HepG2 (cell line): ENCODE data around the gene GNAI2. TPM values are rescaled to one million over a fixed set of nuclear protein-coding genes. Genes with fewer than 3 reads are reported as not detected.
A peak's percentile ranks its signal among the peaks of the same experiment; 100 is the strongest.

Experiments used
- ADNP ChIP-seq: sonication (generic); formaldehyde crosslinking; IDR thresholded peaks from 2 replicates; pipeline ENCODE4 v1.4.0; 2020; ENCODE audit warnings: missing genetic modification reagents
- ARHGAP35 ChIP-seq: sonication (generic); formaldehyde crosslinking; IDR thresholded peaks from 2 replicates; pipeline ENCODE4 v1.9.0; 2022; ENCODE audit warnings: mild to moderate bottlenecking, inconsistent platforms, moderate library complexity, missing genetic modification reagents, borderline replicate concordance
- CENPT ChIP-seq: sonication (generic); formaldehyde crosslinking; IDR thresholded peaks from 2 replicates; pipeline ENCODE4 v1.8.0; 2022; ENCODE audit warnings: low read depth, mild to moderate bottlenecking, moderate library complexity, missing genetic modification reagents
- FOXA3 ChIP-seq: IDR thresholded peaks from 2 replicates; pipeline ENCODE4 v1.6.1; 2016; ENCODE audit warnings: missing genetic modification reagents, missing compliant biosample characterization
- HMG20A ChIP-seq: IDR thresholded peaks from 2 replicates; pipeline ENCODE4 v1.6.1; 2016; ENCODE audit warnings: borderline replicate concordance
- KMT2A ChIP-seq: sonication (generic); formaldehyde crosslinking; IDR thresholded peaks from 2 replicates; pipeline ENCODE4 v1.4.0; 2020; ENCODE audit warnings: missing genetic modification reagents
- RBFOX2 ChIP-seq: fragments of 200-400 bp; formaldehyde crosslinking; IDR thresholded peaks from 2 replicates; pipeline ENCODE4 v1.6.1; 2017; ENCODE audit warnings: low read depth, mild to moderate bottlenecking, low read length
- RFX3 ChIP-seq: IDR thresholded peaks from 2 replicates; pipeline ENCODE4 v1.6.1; 2016; ENCODE audit warnings: missing biosample characterization, missing genetic modification reagents
- TAF15 ChIP-seq: fragments of 200-400 bp; formaldehyde crosslinking; IDR thresholded peaks from one replicate; pipeline ENCODE4 v1.6.1; 2018; ENCODE audit warnings: mild to moderate bottlenecking, low read depth, low read length; ENCODE audit not compliant: poor library complexity, severe bottlenecking
- XRCC5 ChIP-seq: fragments of 200-400 bp; formaldehyde crosslinking; optimal IDR thresholded peaks from 2 replicates; pipeline ENCODE3; 2017; ENCODE audit warnings: mild to moderate bottlenecking, low read length
- ZNF607 ChIP-seq: sonication (generic); formaldehyde crosslinking; IDR thresholded peaks from 2 replicates; pipeline ENCODE4 v1.5.1; 2020; ENCODE audit warnings: missing genetic modification reagents, mild to moderate bottlenecking, borderline replicate concordance
- ZNF761 ChIP-seq: sonication (generic); formaldehyde crosslinking; conservative IDR thresholded peaks from 2 replicates; pipeline ENCODE4 v1.4.0; 2020; ENCODE audit warnings: mild to moderate bottlenecking, missing genetic modification reagents
- polyA plus RNA-seq, 8 experiments: library from polyadenylated mRNA; depleted of rRNA in 3 of 8; stranded (reverse) in 7 of 8; unstranded in 1 of 8; fragments of >200 nt; fragmentation: Illumina TruSeq in 4 of 8; extraction: Trizol in 4 of 8; gene quantifications; 2 replicates each; pipeline versions ENCODE4 v1.2.1 to v1.2.3, GENCODE V29; 2011 to 2016; ENCODE audit warnings: low read depth in 4 of 8, missing spikeins in 1 of 8, mixed read lengths in 1 of 8; ENCODE audit not compliant: insufficient read depth in 1 of 8
- total RNA-seq, 5 experiments: library from RNA; depleted of rRNA; stranded (reverse); fragments of >200 nt; fragmentation: Illumina TruSeq; extraction: Trizol; gene quantifications; 2 replicates each; pipeline ENCODE4 v1.2.3, GENCODE V29; 2016; ENCODE audit warnings: low read depth in 1 of 5
- TF ChIP-seq, protein P1 (sequence below): sonication (generic); formaldehyde crosslinking; IDR thresholded peaks from 2 replicates; pipeline ENCODE4 v1.4.0; 2020; ENCODE audit warnings: missing genetic modification reagents
- TF ChIP-seq, protein P2 (sequence below): IDR thresholded peaks from 2 replicates; pipeline ENCODE4 v1.4.0; 2020; ENCODE audit warnings: mild to moderate bottlenecking, missing genetic modification reagents
- TF ChIP-seq, protein P3 (sequence below): sonication (generic); formaldehyde crosslinking; IDR thresholded peaks from 2 replicates; pipeline ENCODE4 v1.5.1; 2020; ENCODE audit warnings: mild to moderate bottlenecking, missing genetic modification reagents
- TF ChIP-seq, protein P4 (sequence below): sonication (generic); formaldehyde crosslinking; IDR thresholded peaks from 2 replicates; pipeline ENCODE4 v1.4.0; 2020; ENCODE audit warnings: missing genetic modification reagents

The GNAI2 gene
- total and polyA plus RNA-seq, 2 of the 13 experiments (the other 11 are each of a cell fraction or from before 2014, with no cell fraction given) = 51.1 to 66.2 TPM

DNA sequence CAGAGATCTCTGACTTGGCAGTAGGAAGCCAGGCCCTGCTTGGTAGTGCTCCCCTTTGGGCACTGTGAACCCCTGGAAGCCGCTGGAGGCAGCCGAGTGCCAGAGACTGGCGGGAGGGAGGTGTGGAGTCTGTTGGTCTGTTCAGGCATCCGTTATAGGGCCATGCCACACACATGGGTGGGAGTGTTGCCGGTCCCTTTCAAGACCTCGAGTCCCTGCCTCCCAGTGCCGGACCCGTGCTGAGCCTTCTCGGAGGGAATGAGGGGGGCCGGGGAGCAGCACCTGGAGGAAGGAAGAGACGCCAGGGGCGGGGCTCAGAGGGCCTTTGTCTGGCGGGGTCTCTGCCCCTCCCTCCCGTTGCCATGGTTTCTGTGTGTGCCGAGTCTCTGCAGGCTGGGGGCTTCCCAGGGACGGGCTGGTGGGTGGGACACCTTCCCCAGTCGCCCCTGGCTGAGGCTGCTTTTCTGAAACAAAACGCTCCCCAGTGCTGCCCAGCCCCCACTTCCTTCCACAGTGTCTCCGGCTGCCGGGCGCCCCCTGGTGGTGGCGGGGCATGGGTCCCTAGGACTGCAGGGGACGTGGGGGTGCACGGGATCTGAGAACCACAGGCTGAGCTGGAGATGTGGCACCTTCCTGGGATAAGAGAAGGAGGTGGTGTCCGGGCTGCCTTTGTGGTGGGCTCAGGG lies 10.0 kb downstream of the GNAI2 start (continued):
- TF ChIP-seq, protein P1, sequence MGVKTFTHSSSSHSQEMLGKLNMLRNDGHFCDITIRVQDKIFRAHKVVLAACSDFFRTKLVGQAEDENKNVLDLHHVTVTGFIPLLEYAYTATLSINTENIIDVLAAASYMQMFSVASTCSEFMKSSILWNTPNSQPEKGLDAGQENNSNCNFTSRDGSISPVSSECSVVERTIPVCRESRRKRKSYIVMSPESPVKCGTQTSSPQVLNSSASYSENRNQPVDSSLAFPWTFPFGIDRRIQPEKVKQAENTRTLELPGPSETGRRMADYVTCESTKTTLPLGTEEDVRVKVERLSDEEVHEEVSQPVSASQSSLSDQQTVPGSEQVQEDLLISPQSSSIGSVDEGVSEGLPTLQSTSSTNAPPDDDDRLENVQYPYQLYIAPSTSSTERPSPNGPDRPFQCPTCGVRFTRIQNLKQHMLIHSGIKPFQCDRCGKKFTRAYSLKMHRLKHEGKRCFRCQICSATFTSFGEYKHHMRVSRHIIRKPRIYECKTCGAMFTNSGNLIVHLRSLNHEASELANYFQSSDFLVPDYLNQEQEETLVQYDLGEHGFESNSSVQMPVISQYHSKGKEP (CRISPR knock-in tag) = peak; percentile 39; the same call in 1 of the 2 replicates
- TF ChIP-seq CENPT (CRISPR knock-in tag) (no peak), ARHGAP35 (CRISPR knock-in tag) (0 out of 2 replicates have a peak, but pooled peaks have one; percentile 39), KMT2A (CRISPR knock-in tag) (peak; percentile 64; the same call in 1 of the 2 replicates), TAF15 (no peak), ZNF761 (CRISPR knock-in tag) (no peak), XRCC5 (peak; percentile 98), RFX3 (CRISPR knock-in tag) (0 out of 2 replicates have a peak, but pooled peaks have one; percentile 11), HMG20A (CRISPR knock-in tag) (no peak), ZNF607 (0 out of 2 replicates have a peak, but pooled peaks have one; percentile 38), ADNP (CRISPR knock-in tag) (no peak), RBFOX2 (peak; percentile 44; the same call in 1 of the 2 replicates), FOXA3 (CRISPR knock-in tag) (peak; percentile 16; the same call in 1 of the 2 replicates)
- TF ChIP-seq, protein P2, sequence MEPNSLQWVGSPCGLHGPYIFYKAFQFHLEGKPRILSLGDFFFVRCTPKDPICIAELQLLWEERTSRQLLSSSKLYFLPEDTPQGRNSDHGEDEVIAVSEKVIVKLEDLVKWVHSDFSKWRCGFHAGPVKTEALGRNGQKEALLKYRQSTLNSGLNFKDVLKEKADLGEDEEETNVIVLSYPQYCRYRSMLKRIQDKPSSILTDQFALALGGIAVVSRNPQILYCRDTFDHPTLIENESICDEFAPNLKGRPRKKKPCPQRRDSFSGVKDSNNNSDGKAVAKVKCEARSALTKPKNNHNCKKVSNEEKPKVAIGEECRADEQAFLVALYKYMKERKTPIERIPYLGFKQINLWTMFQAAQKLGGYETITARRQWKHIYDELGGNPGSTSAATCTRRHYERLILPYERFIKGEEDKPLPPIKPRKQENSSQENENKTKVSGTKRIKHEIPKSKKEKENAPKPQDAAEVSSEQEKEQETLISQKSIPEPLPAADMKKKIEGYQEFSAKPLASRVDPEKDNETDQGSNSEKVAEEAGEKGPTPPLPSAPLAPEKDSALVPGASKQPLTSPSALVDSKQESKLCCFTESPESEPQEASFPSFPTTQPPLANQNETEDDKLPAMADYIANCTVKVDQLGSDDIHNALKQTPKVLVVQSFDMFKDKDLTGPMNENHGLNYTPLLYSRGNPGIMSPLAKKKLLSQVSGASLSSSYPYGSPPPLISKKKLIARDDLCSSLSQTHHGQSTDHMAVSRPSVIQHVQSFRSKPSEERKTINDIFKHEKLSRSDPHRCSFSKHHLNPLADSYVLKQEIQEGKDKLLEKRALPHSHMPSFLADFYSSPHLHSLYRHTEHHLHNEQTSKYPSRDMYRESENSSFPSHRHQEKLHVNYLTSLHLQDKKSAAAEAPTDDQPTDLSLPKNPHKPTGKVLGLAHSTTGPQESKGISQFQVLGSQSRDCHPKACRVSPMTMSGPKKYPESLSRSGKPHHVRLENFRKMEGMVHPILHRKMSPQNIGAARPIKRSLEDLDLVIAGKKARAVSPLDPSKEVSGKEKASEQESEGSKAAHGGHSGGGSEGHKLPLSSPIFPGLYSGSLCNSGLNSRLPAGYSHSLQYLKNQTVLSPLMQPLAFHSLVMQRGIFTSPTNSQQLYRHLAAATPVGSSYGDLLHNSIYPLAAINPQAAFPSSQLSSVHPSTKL (CRISPR knock-in tag) = 0 out of 2 replicates have a peak, but pooled peaks have one; percentile 16
- TF ChIP-seq, protein P3, sequence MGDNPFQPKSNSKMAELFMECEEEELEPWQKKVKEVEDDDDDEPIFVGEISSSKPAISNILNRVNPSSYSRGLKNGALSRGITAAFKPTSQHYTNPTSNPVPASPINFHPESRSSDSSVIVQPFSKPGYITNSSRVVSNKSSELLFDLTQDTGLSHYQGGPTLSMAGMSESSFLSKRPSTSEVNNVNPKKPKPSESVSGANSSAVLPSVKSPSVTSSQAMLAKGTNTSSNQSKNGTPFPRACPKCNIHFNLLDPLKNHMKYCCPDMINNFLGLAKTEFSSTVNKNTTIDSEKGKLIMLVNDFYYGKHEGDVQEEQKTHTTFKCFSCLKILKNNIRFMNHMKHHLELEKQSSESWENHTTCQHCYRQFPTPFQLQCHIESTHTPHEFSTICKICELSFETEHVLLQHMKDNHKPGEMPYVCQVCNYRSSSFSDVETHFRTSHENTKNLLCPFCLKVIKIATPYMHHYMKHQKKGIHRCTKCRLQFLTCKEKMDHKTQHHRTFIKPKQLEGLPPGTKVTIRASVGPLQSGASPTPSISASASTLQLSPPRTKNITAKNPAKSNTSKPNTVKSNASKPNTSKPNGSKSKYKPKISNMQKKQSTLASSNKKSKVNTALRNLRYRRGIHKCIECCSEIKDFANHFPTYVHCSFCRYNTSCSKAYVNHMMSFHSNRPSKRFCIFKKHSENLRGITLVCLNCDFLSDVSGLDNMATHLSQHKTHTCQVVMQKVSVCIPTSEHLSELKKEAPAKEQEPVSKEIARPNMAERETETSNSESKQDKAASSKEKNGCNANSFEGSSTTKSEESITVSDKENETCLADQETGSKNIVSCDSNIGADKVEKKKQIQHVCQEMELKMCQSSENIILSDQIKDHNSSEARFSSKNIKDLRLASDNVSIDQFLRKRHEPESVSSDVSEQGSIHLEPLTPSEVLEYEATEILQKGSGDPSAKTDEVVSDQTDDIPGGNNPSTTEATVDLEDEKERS = peak; percentile 92
- TF ChIP-seq, protein P4, sequence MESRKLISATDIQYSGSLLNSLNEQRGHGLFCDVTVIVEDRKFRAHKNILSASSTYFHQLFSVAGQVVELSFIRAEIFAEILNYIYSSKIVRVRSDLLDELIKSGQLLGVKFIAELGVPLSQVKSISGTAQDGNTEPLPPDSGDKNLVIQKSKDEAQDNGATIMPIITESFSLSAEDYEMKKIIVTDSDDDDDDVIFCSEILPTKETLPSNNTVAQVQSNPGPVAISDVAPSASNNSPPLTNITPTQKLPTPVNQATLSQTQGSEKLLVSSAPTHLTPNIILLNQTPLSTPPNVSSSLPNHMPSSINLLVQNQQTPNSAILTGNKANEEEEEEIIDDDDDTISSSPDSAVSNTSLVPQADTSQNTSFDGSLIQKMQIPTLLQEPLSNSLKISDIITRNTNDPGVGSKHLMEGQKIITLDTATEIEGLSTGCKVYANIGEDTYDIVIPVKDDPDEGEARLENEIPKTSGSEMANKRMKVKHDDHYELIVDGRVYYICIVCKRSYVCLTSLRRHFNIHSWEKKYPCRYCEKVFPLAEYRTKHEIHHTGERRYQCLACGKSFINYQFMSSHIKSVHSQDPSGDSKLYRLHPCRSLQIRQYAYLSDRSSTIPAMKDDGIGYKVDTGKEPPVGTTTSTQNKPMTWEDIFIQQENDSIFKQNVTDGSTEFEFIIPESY (CRISPR knock-in tag) = peak; percentile 93
